BJ (cell line): ENCODE results near the gene KIF3C. TPM values are rescaled to one million over a fixed set of nuclear protein-coding genes. Genes with fewer than 3 reads are reported as not detected.
"Not testable (repeated sequence)": the region's sequence is repeated elsewhere in the genome, so short reads cannot be mapped to it uniquely, and the experiment has no call there.

Source experiments
- CTCF ChIA-PET: fragments of 350-600 bp; formaldehyde crosslinking; extraction: SDS; loops from one replicate; lab custom pipeline; 2021; ENCODE audit warnings: antibody characterized with exemption, inconsistent platforms; lab: Yijun Ruan, JAX
- POLR2A ChIA-PET: fragments of 300-600 bp; sonication (Branson Sonifier 250); formaldehyde crosslinking; extraction: SDS; loops from one replicate; lab custom pipeline; 2021; ENCODE audit warnings: antibody characterized with exemption; lab: Charles Lee
- DNase-seq: peaks from one replicate; pipeline ENCODE4 v3.0.0-alpha.2; 2011; ENCODE audit warnings: low read depth
- H3K27me3 ChIP-seq: 2 replicates; pipeline ENCODE4 v1.6.0; 2011; ENCODE audit warnings: low read length; ENCODE audit not compliant: control insufficient read depth, insufficient read depth
- H3K36me3 ChIP-seq: 2 replicates; pipeline ENCODE4 v1.5.1; 2011; ENCODE audit warnings: low read length; ENCODE audit not compliant: control insufficient read depth, insufficient read depth
- H3K4me3 ChIP-seq: 2 replicates; pipeline ENCODE4 v1.5.1; 2011; ENCODE audit warnings: low read depth, mild to moderate bottlenecking, control low read depth, low read length
- CTCF ChIP-seq: IDR thresholded peaks from 2 replicates; pipeline ENCODE4 v1.5.1; 2011; ENCODE audit warnings: low read depth, mild to moderate bottlenecking, control low read depth, inconsistent platforms, low read length, moderate library complexity; ENCODE audit not compliant: insufficient read depth
- polyA plus RNA-seq: library from polyadenylated mRNA; depleted of rRNA; stranded (reverse); fragments of >200 nt; gene quantifications from 2 replicates; pipeline ENCODE4 v1.2.3, GENCODE V29; 2011

The KIF3C gene
- polyA plus RNA-seq, 1 experiment = 6.6 TPM

DNA sequence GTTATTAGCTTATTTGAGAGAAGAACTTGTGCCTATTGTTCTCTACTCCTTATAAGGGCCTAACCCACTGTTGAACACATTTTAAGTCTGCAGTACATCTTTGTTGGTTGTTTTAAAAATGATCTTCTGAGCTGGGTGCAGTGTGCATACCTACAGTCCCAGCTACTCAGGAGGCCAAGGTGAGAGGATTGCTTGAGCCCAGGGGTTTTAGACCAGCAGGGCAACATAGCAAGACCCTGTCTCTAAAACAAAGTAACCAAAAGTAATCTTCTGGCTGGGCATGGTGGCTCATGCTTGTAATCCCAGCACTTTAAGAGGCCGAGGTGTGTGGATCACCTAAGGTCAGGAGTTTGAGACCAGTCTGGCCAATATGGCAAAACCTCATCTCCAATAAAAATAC is 25.8 kb upstream of the KIF3C start:
- Histone ChIP-seq H3K4me3 (no peak overlapping the region), H3K27me3 (no peaks in the 10 kb centered on the region), H3K36me3 (no peaks in the 10 kb centered on the region)
- ChIA-PET POLR2A (no interaction called here), CTCF (interaction anchor here (1.6 kb wide), 1 partner anchor 16 kb away, joined by 4 read pairs; no protein-coding TSS in a partner anchor)
- no peak for DNase-seq
- no peak for TF ChIP-seq CTCF

DNA sequence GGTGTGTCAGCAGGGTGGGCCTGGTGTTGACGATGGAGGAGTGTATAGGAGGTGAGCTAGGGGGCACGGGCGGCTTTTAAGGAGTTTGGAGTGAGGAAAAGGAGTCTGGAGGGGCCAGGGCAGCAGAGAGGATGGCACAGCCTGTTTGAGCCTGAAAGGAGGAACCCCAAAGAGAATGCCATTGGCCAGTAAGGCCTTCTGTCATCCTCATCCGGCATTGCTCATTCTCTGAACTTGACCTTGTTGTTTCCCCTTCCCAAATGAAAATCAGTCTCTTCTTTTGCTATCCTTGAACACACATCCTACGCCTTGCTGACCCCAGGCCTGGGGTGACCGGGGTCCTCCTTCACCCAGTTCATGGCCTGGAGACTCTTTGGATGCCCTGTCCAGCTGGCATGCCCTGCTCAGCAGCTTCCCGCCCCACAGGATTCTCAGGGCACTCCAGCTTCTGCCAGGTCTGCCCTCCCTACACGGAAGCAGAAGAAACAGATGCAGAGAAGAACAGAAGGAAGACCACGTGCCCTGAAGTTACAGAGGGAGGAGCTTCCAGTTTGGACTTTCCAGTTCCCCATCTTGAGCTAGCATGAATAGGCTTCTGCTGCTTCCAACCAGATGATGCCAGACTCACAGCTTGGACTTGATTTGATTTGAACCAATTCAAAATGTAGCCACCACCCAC is 20.5 kb upstream of the KIF3C start:
- CTCF ChIA-PET = interaction anchor here (0.9 to 1.0 kb wide), 3 partner anchors 9 to 18 kb away, joined by 3 read pairs; no protein-coding TSS in a partner anchor
- Histone ChIP-seq H3K4me3 (no peak overlapping the region), H3K36me3 (no peaks in the 10 kb centered on the region), H3K27me3 (no peaks in the 10 kb centered on the region)
- POLR2A ChIA-PET = no interaction called here
- no peak for DNase-seq
- no peak for TF ChIP-seq CTCF

- Histone ChIP-seq H3K4me3 (no peak overlapping the region), H3K27me3 (no peaks in the 10 kb centered on the region), H3K36me3 (no peaks in the 10 kb centered on the region)
- POLR2A ChIA-PET = no interaction called here
- no peak for TF ChIP-seq CTCF
- CTCF ChIA-PET = no interaction called here
- DNase-seq = no peak
These were observed 19.6 kb upstream of the KIF3C start for GRCh38 chr2:26001743-26002351.

GRCh38 chr2:26000561-26001082 is 18.3 kb upstream of the KIF3C start:
- no peak for TF ChIP-seq CTCF
- H3K36me3 ChIP-seq = no peaks in the 10 kb centered on the region
- H3K27me3 ChIP-seq = no peaks in the 10 kb centered on the region
- ChIA-PET CTCF (interaction anchor here (1.1 to 2.5 kb wide), 2 partner anchors 9 to 28 kb away, joined by 6 to 8 read pairs; no protein-coding TSS in a partner anchor), POLR2A (no interaction called here)
- DNase-seq = no peak
- no peak overlapping the region for H3K4me3 ChIP-seq

- H3K4me3 ChIP-seq, H3K27me3 ChIP-seq, POLR2A ChIA-PET, DNase-seq, H3K36me3 ChIP-seq: not testable (repeated sequence)
- CTCF ChIA-PET = interaction anchor here (0.9 to 2.5 kb wide), 3 partner anchors 8 to 145 kb away, joined by 3 to 8 read pairs (median 6); no protein-coding TSS in a partner anchor
These were observed 17.1 kb upstream of the KIF3C start for GRCh38 chr2:25999406-25999805.

DNA sequence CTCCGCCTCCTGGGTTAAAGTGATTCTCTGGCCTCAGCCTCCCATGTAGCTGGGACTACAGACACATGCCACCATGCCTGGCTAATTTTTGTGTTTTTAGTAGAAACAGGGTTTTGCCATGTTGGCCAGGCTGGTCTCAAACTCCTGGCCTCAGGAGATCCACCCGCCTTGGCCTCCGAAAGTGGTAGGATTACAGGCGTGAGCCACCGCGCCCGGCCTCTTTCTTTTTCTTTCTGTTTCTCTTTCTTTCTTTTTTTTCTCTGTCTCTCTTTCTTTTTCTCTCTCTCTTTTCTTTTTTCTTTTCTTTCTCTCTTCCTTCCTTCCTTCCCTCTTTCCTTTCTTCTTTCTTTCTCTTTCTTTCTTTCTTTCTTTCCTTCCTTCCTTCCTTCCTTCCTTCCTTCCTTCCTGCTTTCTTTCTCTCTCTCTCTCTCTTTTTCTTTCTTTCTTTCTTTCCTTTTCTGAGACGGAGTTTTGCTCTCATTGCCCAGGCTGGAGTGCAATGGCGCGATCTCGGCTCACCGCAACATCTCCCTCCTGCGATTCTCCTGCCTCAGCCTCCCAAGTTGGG is 16.6 kb upstream of the KIF3C start:
- POLR2A ChIA-PET, H3K36me3 ChIP-seq, DNase-seq, H3K27me3 ChIP-seq, H3K4me3 ChIP-seq: not testable (repeated sequence)
- CTCF ChIA-PET = interaction anchor here (0.9 to 2.5 kb wide), 2 partner anchors 7 to 146 kb away, joined by 3 to 8 read pairs; no protein-coding TSS in a partner anchor
